ENCODE results near the gene ENHO.

Gene ENHO

GRCh38 chr9:34505370-34506120, 17.2 kb downstream of the ENHO start:
- H3K4me3 ChIP-seq (ENCODE audit: low read length in 2 of 2) = no peak overlapping the region
- H3K4me1 ChIP-seq (ENCODE audit: control insufficient read depth, insufficient read depth, low read length) = peaks cover 25% of the 10 kb centered on the region
- no peak overlapping the region for H3K27ac ChIP-seq (ENCODE audit: low read length)
- no peak overlapping the region for H3K9ac ChIP-seq (ENCODE audit: low read length in 2 of 2)
- no peaks in the 10 kb centered on the region for H3K9me3 ChIP-seq (ENCODE audit: control insufficient read depth in 2 of 2, low read length in 2 of 2)
- H3K36me3 ChIP-seq (ENCODE audit: control insufficient read depth in 2 of 2, insufficient read depth in 2 of 2, low read length in 2 of 2) = no peaks in the 10 kb centered on the region
- H3K27me3 ChIP-seq (ENCODE audit: control insufficient read depth in 1 of 2, insufficient read depth in 2 of 2, low read length in 2 of 2) = no peaks in the 10 kb centered on the region

- no peak overlapping the region for H3K27ac ChIP-seq (ENCODE audit: low read length)
- H3K27me3 ChIP-seq (ENCODE audit: control insufficient read depth in 1 of 2, insufficient read depth in 2 of 2, low read length in 2 of 2) = no peaks in the 10 kb centered on the region
- no peak overlapping the region for H3K9ac ChIP-seq (ENCODE audit: low read length in 2 of 2)
- H3K4me1 ChIP-seq (ENCODE audit: control insufficient read depth, insufficient read depth, low read length) = peaks cover 25% of the 10 kb centered on the region
- no peaks in the 10 kb centered on the region for H3K36me3 ChIP-seq (ENCODE audit: control insufficient read depth in 2 of 2, insufficient read depth in 2 of 2, low read length in 2 of 2)
- H3K4me3 ChIP-seq (ENCODE audit: low read length in 2 of 2) = no peak overlapping the region
- H3K9me3 ChIP-seq (ENCODE audit: control insufficient read depth in 2 of 2, low read length in 2 of 2) = no peaks in the 10 kb centered on the region
Observed at GRCh38 chr9:34503406-34503805, 19.4 kb downstream of the ENHO start.

DNA sequence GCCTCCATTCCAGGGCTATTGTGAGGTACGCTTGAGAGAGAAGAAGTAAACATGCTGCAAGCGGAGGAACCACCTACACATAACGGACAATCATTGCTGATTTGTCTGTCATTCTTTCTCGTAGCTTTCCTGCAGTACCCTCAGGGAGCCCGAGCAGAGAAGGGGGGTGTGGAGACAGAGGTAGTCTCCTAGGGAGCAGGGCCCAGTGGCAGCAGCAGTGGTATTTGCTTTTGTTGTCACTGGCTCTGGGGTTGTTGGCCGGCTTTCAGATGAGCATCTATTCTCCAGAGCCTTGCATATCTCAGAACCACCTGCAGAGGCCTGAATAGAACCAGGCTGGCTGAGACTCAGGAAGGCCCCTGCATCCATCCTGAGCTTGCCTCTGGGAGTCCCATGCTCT, 19.9 kb downstream of the ENHO start:
- Histone ChIP-seq H3K4me1 (ENCODE audit: control insufficient read depth, insufficient read depth, low read length) (peaks cover 25% of the 10 kb centered on the region), H3K9me3 (ENCODE audit: control insufficient read depth in 2 of 2, low read length in 2 of 2) (no peaks in the 10 kb centered on the region), H3K4me3 (ENCODE audit: low read length in 2 of 2) (no peak overlapping the region), H3K27me3 (ENCODE audit: control insufficient read depth in 1 of 2, insufficient read depth in 2 of 2, low read length in 2 of 2) (no peaks in the 10 kb centered on the region), H3K36me3 (ENCODE audit: control insufficient read depth in 2 of 2, insufficient read depth in 2 of 2, low read length in 2 of 2) (no peaks in the 10 kb centered on the region), H3K9ac (ENCODE audit: low read length in 2 of 2) (peak overlapping the region in 1 of 2 donors; percentile 13), H3K27ac (ENCODE audit: low read length) (peak overlapping the region; percentile 6)

DNA sequence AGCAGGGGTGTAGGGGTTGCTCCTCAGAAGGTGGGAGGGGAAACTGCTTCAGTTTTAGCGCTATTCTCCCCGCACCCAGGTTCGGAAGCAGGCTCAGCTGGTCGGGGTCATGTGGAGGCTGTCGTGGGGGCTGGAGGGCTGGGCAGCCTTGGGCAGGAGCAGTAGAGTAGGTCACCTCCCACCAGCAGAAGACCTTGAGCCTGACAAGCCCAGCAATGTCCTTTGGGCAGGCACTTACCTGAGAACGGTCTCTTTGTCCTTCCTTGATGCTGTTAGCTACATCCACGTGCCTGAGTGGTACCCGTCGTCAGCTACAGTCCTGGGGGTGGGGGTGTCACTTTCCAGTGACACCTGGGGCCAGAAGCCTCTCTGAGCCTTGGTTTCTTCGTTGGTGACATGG, 20.3 kb downstream of the ENHO start:
- peak overlapping the region in 1 of 2 donors; percentile 15 for H3K4me3 ChIP-seq (ENCODE audit: low read length in 2 of 2)
- H3K4me1 ChIP-seq (ENCODE audit: control insufficient read depth, insufficient read depth, low read length) = peaks cover 25% of the 10 kb centered on the region
- H3K36me3 ChIP-seq (ENCODE audit: control insufficient read depth in 2 of 2, insufficient read depth in 2 of 2, low read length in 2 of 2) = no peaks in the 10 kb centered on the region
- no peaks in the 10 kb centered on the region for H3K9me3 ChIP-seq (ENCODE audit: control insufficient read depth in 2 of 2, low read length in 2 of 2)
- no peaks in the 10 kb centered on the region for H3K27me3 ChIP-seq (ENCODE audit: control insufficient read depth in 1 of 2, insufficient read depth in 2 of 2, low read length in 2 of 2)
- peak overlapping the region in 1 of 2 donors; percentile 13 for H3K9ac ChIP-seq (ENCODE audit: low read length in 2 of 2)
- H3K27ac ChIP-seq (ENCODE audit: low read length) = peak overlapping the region; percentile 6

DNA sequence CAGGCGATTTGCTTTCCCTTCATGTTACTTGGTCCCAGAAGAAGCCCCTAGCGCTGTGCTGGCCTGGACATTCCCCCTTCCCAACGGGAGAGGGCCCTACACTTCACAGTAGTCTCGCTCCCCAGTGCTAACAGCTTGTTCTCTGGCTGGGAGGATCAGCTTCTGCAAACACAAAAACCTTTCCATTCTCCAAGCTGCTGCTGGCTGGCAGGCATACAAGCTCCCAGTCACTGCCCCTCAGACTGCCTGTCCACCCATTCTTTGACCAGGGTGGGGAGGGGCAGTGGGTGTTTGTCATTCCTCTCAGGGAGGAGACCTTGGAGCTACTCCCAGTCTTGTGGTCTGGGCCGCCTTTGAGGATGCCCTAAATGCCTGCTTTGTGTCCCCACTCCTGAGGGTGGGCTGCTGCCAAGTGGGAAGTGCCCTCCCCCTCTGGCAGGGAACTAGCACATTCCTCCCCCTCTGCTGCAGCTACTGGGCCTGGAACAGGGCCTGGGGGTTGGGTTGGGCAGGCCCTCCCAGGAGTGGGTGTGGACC, 20.8 kb downstream of the ENHO start:
- Histone ChIP-seq H3K9me3 (ENCODE audit: control insufficient read depth in 2 of 2, low read length in 2 of 2) (no peaks in the 10 kb centered on the region), H3K4me3 (ENCODE audit: low read length in 2 of 2) (peak overlapping the region in 1 of 2 donors; percentile 15), H3K27ac (ENCODE audit: low read length) (no peak overlapping the region), H3K4me1 (ENCODE audit: control insufficient read depth, insufficient read depth, low read length) (peaks cover 25% of the 10 kb centered on the region), H3K9ac (ENCODE audit: low read length in 2 of 2) (no peak overlapping the region), H3K27me3 (ENCODE audit: control insufficient read depth in 1 of 2, insufficient read depth in 2 of 2, low read length in 2 of 2) (no peaks in the 10 kb centered on the region), H3K36me3 (ENCODE audit: control insufficient read depth in 2 of 2, insufficient read depth in 2 of 2, low read length in 2 of 2) (no peaks in the 10 kb centered on the region)

DNA sequence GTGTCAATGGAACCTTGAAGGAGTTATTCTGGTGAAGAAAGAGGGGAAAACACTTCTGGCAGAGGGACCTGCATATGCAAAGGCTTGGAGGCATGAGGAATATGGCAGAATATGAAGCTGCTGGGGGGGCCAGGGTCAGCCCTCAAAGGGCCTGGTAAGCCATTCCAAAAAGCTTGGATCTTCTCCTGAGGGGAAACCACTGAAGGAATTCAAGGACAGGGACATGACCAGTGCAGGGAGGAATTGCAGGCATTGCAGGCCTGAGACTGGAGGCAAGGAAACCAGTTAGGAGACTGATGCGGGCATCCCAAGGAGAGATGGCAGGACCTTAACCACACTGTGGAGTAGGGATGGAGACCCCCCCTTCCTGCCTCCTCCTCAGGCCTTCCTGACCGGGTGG, 21.4 kb downstream of the ENHO start:
- Histone ChIP-seq H3K4me1 (ENCODE audit: control insufficient read depth, insufficient read depth, low read length) (peaks cover 25% of the 10 kb centered on the region), H3K36me3 (ENCODE audit: control insufficient read depth in 2 of 2, insufficient read depth in 2 of 2, low read length in 2 of 2) (no peaks in the 10 kb centered on the region), H3K9ac (ENCODE audit: low read length in 2 of 2) (no peak overlapping the region), H3K4me3 (ENCODE audit: low read length in 2 of 2) (no peak overlapping the region), H3K27ac (ENCODE audit: low read length) (no peak overlapping the region), H3K9me3 (ENCODE audit: control insufficient read depth in 2 of 2, low read length in 2 of 2) (no peaks in the 10 kb centered on the region), H3K27me3 (ENCODE audit: control insufficient read depth in 1 of 2, insufficient read depth in 2 of 2, low read length in 2 of 2) (no peaks in the 10 kb centered on the region)

GRCh38 chr9:34500623-34501267, 22.0 kb downstream of the ENHO start:
- H3K4me3 ChIP-seq (ENCODE audit: low read length in 2 of 2) = no peak overlapping the region
- no peak overlapping the region for H3K27ac ChIP-seq (ENCODE audit: low read length)
- H3K4me1 ChIP-seq (ENCODE audit: control insufficient read depth, insufficient read depth, low read length) = peaks cover 25% of the 10 kb centered on the region
- no peaks in the 10 kb centered on the region for H3K27me3 ChIP-seq (ENCODE audit: control insufficient read depth in 1 of 2, insufficient read depth in 2 of 2, low read length in 2 of 2)
- H3K36me3 ChIP-seq (ENCODE audit: control insufficient read depth in 2 of 2, insufficient read depth in 2 of 2, low read length in 2 of 2) = no peaks in the 10 kb centered on the region
- H3K9ac ChIP-seq (ENCODE audit: low read length in 2 of 2) = no peak overlapping the region
- no peaks in the 10 kb centered on the region for H3K9me3 ChIP-seq (ENCODE audit: control insufficient read depth in 2 of 2, low read length in 2 of 2)

DNA sequence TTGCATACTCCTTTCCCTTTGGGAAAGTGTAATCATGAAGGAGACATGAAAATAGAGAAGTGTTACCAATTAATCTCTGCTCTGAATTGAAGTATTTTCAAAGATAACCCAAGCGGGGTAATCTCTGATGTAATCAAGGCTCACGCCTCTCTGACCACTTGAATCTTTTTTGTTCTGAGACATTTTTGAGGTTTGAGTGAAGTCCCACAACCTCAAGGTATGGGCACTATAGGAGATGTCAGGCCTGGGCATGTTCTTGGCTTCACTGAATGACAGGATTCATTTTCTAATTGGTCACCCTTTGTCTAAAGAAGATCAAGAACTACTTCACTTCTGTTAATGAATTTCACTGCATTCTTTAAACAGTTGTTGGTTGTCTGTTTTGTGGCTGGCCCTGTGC, 23.7 kb downstream of the ENHO start:
- no peak overlapping the region for H3K4me3 ChIP-seq (ENCODE audit: low read length in 2 of 2)
- no peak overlapping the region for H3K9ac ChIP-seq (ENCODE audit: low read length in 2 of 2)
- H3K36me3 ChIP-seq (ENCODE audit: control insufficient read depth in 2 of 2, insufficient read depth in 2 of 2, low read length in 2 of 2) = no peaks in the 10 kb centered on the region
- peaks cover 25% of the 10 kb centered on the region for H3K4me1 ChIP-seq (ENCODE audit: control insufficient read depth, insufficient read depth, low read length)
- H3K27me3 ChIP-seq (ENCODE audit: control insufficient read depth in 1 of 2, insufficient read depth in 2 of 2, low read length in 2 of 2) = peaks cover 0 to 3% of the 10 kb centered on the region in 2 donors
- no peak overlapping the region for H3K27ac ChIP-seq (ENCODE audit: low read length)
- H3K9me3 ChIP-seq (ENCODE audit: control insufficient read depth in 2 of 2, low read length in 2 of 2) = no peaks in the 10 kb centered on the region

- H3K4me1 ChIP-seq (ENCODE audit: control insufficient read depth, insufficient read depth, low read length) = peaks cover 25% of the 10 kb centered on the region
- peaks cover 0 to 3% of the 10 kb centered on the region in 2 donors for H3K27me3 ChIP-seq (ENCODE audit: control insufficient read depth in 1 of 2, insufficient read depth in 2 of 2, low read length in 2 of 2)
- no peak overlapping the region for H3K9ac ChIP-seq (ENCODE audit: low read length in 2 of 2)
- H3K9me3 ChIP-seq (ENCODE audit: control insufficient read depth in 2 of 2, low read length in 2 of 2) = no peaks in the 10 kb centered on the region
- no peak overlapping the region for H3K27ac ChIP-seq (ENCODE audit: low read length)
- no peak overlapping the region for H3K4me3 ChIP-seq (ENCODE audit: low read length in 2 of 2)
- H3K36me3 ChIP-seq (ENCODE audit: control insufficient read depth in 2 of 2, insufficient read depth in 2 of 2, low read length in 2 of 2) = no peaks in the 10 kb centered on the region
Observed at GRCh38 chr9:34498553-34498952, 24.2 kb downstream of the ENHO start.

DNA sequence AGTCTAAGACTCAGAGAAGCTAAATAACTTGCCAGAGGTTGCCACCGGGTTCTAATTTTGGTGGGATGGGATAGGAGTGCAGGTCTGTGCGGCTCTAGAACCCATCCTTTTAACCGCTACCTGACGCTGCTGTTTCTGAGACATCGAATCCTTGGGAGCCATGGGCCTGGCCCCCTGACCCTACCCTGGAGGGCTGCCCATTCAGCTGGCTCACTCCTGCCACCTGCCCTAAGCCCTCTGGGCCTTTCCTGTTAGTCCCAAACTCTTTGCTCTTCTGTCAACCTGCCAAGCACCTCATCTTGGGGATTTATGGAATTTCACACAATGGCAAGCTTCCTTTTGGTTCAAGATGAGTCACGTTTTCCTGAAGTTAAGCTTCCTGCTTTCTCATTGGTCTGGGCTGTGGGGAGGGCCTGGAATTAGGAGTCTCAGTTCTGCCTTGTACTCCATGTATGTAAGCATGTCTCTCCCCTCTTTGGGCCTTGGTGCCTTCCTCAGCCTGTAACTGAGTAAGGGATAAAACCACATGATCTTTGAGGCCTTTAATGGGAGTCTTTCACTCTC, 26.6 kb downstream of the ENHO start:
- Histone ChIP-seq H3K9me3 (ENCODE audit: control insufficient read depth in 2 of 2, low read length in 2 of 2) (no peaks in the 10 kb centered on the region), H3K27ac (ENCODE audit: low read length) (no peak overlapping the region), H3K4me3 (ENCODE audit: low read length in 2 of 2) (no peak overlapping the region), H3K27me3 (ENCODE audit: control insufficient read depth in 1 of 2, insufficient read depth in 2 of 2, low read length in 2 of 2) (peaks cover 3 to 5% of the 10 kb centered on the region in 2 donors), H3K9ac (ENCODE audit: low read length in 2 of 2) (no peak overlapping the region), H3K36me3 (ENCODE audit: control insufficient read depth in 2 of 2, insufficient read depth in 2 of 2, low read length in 2 of 2) (no peaks in the 10 kb centered on the region), H3K4me1 (ENCODE audit: control insufficient read depth, insufficient read depth, low read length) (peaks cover 5% of the 10 kb centered on the region)

Data from stomach smooth muscle (tissue), 2 donors.